Ishikawa (cell line): Measurements from ENCODE around the gene CEP55.

Source experiments
- CEBPB ChIP-seq: IDR thresholded peaks from 2 replicates; pipeline ENCODE4 v1.6.1; 2012
- CREB1 ChIP-seq: IDR thresholded peaks from 2 replicates; pipeline ENCODE4 v1.6.1; 2012; ENCODE audit warnings: low read depth
- EGR1 ChIP-seq: IDR thresholded peaks from 2 replicates; pipeline ENCODE4 v1.6.1; 2012
- EP300 ChIP-seq: IDR thresholded peaks from 2 replicates; pipeline ENCODE4 v1.6.1; 2012; ENCODE audit warnings: borderline replicate concordance
- FOXM1 ChIP-seq: IDR thresholded peaks from 2 replicates; pipeline ENCODE4 v1.6.1; 2012; ENCODE audit warnings: low read depth, borderline replicate concordance
- NFIC ChIP-seq: IDR thresholded peaks from 2 replicates; pipeline ENCODE4 v1.6.1; 2012
- RAD21 ChIP-seq: IDR thresholded peaks from 2 replicates; pipeline ENCODE4 v1.6.1; 2012; ENCODE audit warnings: low read depth
- TAF1 ChIP-seq: IDR thresholded peaks from 2 replicates; pipeline ENCODE4 v1.6.1; 2012; ENCODE audit warnings: low read depth, mild to moderate bottlenecking
- TCF12 ChIP-seq: IDR thresholded peaks from 2 replicates; pipeline ENCODE4 v1.6.1; 2012; ENCODE audit warnings: low read depth
- TEAD4 ChIP-seq: IDR thresholded peaks from 2 replicates; pipeline ENCODE4 v1.6.1; 2012
- USF1 ChIP-seq: IDR thresholded peaks from 2 replicates; pipeline ENCODE4 v1.6.1; 2012
- YY1 ChIP-seq: IDR thresholded peaks from 2 replicates; pipeline ENCODE4 v1.6.1; 2012; ENCODE audit warnings: low read depth
- ZBTB7A ChIP-seq: IDR thresholded peaks from 2 replicates; pipeline ENCODE4 v1.6.1; 2012; ENCODE audit warnings: low read depth
- TF ChIP-seq, protein P1 (sequence below): IDR thresholded peaks from 2 replicates; pipeline ENCODE4 v1.6.1; 2012
- TF ChIP-seq, protein P2 (sequence below): IDR thresholded peaks from 2 replicates; pipeline ENCODE4 v1.6.1; 2012; ENCODE audit warnings: low read depth, mild to moderate bottlenecking

CEP55 gene

GRCh38 chr10:93567277-93568104 lies 71.1 kb downstream of the CEP55 start:
- TF ChIP-seq CREB1 (no peak), NFIC (no peak), ZBTB7A (no peak), EGR1 (no peak), TCF12 (no peak), USF1 (no peak), RAD21 (no peak)
- TF ChIP-seq, protein P1, sequence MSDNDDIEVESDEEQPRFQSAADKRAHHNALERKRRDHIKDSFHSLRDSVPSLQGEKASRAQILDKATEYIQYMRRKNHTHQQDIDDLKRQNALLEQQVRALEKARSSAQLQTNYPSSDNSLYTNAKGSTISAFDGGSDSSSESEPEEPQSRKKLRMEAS: no peak
- TF ChIP-seq, protein P2, sequence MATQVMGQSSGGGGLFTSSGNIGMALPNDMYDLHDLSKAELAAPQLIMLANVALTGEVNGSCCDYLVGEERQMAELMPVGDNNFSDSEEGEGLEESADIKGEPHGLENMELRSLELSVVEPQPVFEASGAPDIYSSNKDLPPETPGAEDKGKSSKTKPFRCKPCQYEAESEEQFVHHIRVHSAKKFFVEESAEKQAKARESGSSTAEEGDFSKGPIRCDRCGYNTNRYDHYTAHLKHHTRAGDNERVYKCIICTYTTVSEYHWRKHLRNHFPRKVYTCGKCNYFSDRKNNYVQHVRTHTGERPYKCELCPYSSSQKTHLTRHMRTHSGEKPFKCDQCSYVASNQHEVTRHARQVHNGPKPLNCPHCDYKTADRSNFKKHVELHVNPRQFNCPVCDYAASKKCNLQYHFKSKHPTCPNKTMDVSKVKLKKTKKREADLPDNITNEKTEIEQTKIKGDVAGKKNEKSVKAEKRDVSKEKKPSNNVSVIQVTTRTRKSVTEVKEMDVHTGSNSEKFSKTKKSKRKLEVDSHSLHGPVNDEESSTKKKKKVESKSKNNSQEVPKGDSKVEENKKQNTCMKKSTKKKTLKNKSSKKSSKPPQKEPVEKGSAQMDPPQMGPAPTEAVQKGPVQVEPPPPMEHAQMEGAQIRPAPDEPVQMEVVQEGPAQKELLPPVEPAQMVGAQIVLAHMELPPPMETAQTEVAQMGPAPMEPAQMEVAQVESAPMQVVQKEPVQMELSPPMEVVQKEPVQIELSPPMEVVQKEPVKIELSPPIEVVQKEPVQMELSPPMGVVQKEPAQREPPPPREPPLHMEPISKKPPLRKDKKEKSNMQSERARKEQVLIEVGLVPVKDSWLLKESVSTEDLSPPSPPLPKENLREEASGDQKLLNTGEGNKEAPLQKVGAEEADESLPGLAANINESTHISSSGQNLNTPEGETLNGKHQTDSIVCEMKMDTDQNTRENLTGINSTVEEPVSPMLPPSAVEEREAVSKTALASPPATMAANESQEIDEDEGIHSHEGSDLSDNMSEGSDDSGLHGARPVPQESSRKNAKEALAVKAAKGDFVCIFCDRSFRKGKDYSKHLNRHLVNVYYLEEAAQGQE: no peak

DNA sequence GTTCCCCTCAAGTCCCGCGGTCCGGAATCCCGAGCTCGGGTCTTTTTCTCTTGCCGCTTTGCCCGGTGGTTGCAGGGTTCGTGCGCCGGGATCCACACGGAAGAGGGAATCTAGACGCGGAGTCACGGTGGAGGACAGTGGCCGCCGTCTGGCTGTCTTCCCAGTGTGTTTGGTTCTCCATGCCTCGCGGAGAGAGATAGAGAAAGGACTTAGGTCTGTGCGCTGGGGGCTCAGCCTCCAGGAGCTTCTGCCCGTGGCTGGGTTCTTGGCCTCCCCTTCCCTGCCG lies 71.6 kb downstream of the CEP55 start:
- no peak for TF ChIP-seq NFIC
- no peak for TF ChIP-seq TEAD4
- no peak for TF ChIP-seq CEBPB
- TF ChIP-seq EP300: no peak
- TF ChIP-seq FOXM1: no peak
- TF ChIP-seq, protein P2: no peak

- no peak for TF ChIP-seq USF1
- no peak for TF ChIP-seq YY1
- TF ChIP-seq TCF12: no peak
- TF ChIP-seq, protein P2: no peak
- TF ChIP-seq TAF1: no peak
- no peak for TF ChIP-seq RAD21
- TF ChIP-seq, protein P1: no peak
- TF ChIP-seq EP300: no peak
- TF ChIP-seq EGR1: no peak
- TF ChIP-seq CEBPB: no peak
- TF ChIP-seq ZBTB7A: no peak
- TF ChIP-seq TEAD4: no peak
- TF ChIP-seq NFIC: no peak
- TF ChIP-seq CREB1: no peak
- no peak for TF ChIP-seq FOXM1
Observed at GRCh38 chr10:93570383-93570782, 74.0 kb downstream of the CEP55 start.

GRCh38 chr10:93572606-93573005 lies 76.2 kb downstream of the CEP55 start:
- no peak for TF ChIP-seq TAF1
- TF ChIP-seq TCF12: no peak
- no peak for TF ChIP-seq FOXM1
- TF ChIP-seq ZBTB7A: no peak
- TF ChIP-seq, protein P2: no peak
- TF ChIP-seq USF1: no peak
- TF ChIP-seq, protein P1: no peak
- TF ChIP-seq TEAD4: no peak
- no peak for TF ChIP-seq EGR1
